Measurements from ENCODE around the gene EPSTI1. TPM values are rescaled to one million over a fixed set of nuclear protein-coding genes. Genes with fewer than 3 reads are reported as not detected.

Gene EPSTI1
- total RNA-seq, 1 donor from 2014 or later, result 6.0 TPM

GRCh38 chr13:42925626-42926025 lies 66.4 kb downstream of the EPSTI1 start:
- Mint-ChIP-seq H3K27me3 (no peaks in the 10 kb centered on the region), H3K4me3 (ENCODE audit: low read depth) (no peak overlapping the region), H3K27ac (no peak overlapping the region), H3K36me3 (ENCODE audit: insufficient read depth) (no peaks in the 10 kb centered on the region), H3K4me1 (ENCODE audit: low read depth) (peaks cover 4% of the 10 kb centered on the region), H3K9me3 (ENCODE audit: low read depth) (peaks cover 4% of the 10 kb centered on the region)
- TF ChIP-seq CTCF (IDR thresholded peaks at IDR 0.05; ENCODE audit: unreplicated experiment), result no peak
- DNase-seq (ENCODE audit: low spot score, unreplicated experiment), result no peak

GRCh38 chr13:42924344-42924743 lies 67.7 kb downstream of the EPSTI1 start:
- Mint-ChIP-seq H3K27me3 (no peaks in the 10 kb centered on the region), H3K9me3 (ENCODE audit: low read depth) (peaks cover 4% of the 10 kb centered on the region), H3K4me3 (ENCODE audit: low read depth) (no peak overlapping the region)

GRCh38 chr13:42907745-42908144 lies 84.3 kb downstream of the EPSTI1 start:
- no peak for DNase-seq (ENCODE audit: low spot score, unreplicated experiment)
- peaks cover 2% of the 10 kb centered on the region for H3K4me1 Mint-ChIP-seq (ENCODE audit: low read depth)
- H3K4me3 Mint-ChIP-seq (ENCODE audit: low read depth), result no peak overlapping the region
- H3K9me3 Mint-ChIP-seq (ENCODE audit: low read depth), result no peaks in the 10 kb centered on the region
- no peaks in the 10 kb centered on the region for H3K27me3 Mint-ChIP-seq
- no peak for TF ChIP-seq CTCF (IDR thresholded peaks at IDR 0.05; ENCODE audit: unreplicated experiment)
- no peaks in the 10 kb centered on the region for H3K36me3 Mint-ChIP-seq (ENCODE audit: insufficient read depth)
- H3K27ac Mint-ChIP-seq, result no peak overlapping the region

More at GRCh38 chr13:42924344-42924743, 67.7 kb downstream of the EPSTI1 start:
- no peak for DNase-seq (ENCODE audit: low spot score, unreplicated experiment)
- Mint-ChIP-seq H3K36me3 (ENCODE audit: insufficient read depth) (no peaks in the 10 kb centered on the region), H3K27ac (no peak overlapping the region), H3K4me1 (ENCODE audit: low read depth) (peaks cover 4% of the 10 kb centered on the region)
- TF ChIP-seq CTCF (IDR thresholded peaks at IDR 0.05; ENCODE audit: unreplicated experiment), result no peak

GRCh38 chr13:42906257-42906656 lies 85.8 kb downstream of the EPSTI1 start:
- no peaks in the 10 kb centered on the region for H3K27me3 Mint-ChIP-seq
- H3K4me3 Mint-ChIP-seq (ENCODE audit: low read depth), result no peak overlapping the region
- H3K9me3 Mint-ChIP-seq (ENCODE audit: low read depth), result no peaks in the 10 kb centered on the region
- DNase-seq (ENCODE audit: low spot score, unreplicated experiment), result no peak
- H3K4me1 Mint-ChIP-seq (ENCODE audit: low read depth), result peaks cover 2% of the 10 kb centered on the region
- no peak overlapping the region for H3K27ac Mint-ChIP-seq
- H3K36me3 Mint-ChIP-seq (ENCODE audit: insufficient read depth), result no peaks in the 10 kb centered on the region
- no peak for TF ChIP-seq CTCF (IDR thresholded peaks at IDR 0.05; ENCODE audit: unreplicated experiment)

- TF ChIP-seq CTCF (IDR thresholded peaks at IDR 0.05; ENCODE audit: unreplicated experiment), result no peak
- H3K36me3 Mint-ChIP-seq (ENCODE audit: insufficient read depth), result no peaks in the 10 kb centered on the region
- no peaks in the 10 kb centered on the region for H3K27me3 Mint-ChIP-seq
- H3K27ac Mint-ChIP-seq, result no peak overlapping the region
- DNase-seq (ENCODE audit: low spot score, unreplicated experiment), result no peak
- no peak overlapping the region for H3K4me3 Mint-ChIP-seq (ENCODE audit: low read depth)
- peaks cover 2% of the 10 kb centered on the region for H3K4me1 Mint-ChIP-seq (ENCODE audit: low read depth)
- H3K9me3 Mint-ChIP-seq (ENCODE audit: low read depth), result no peaks in the 10 kb centered on the region
Observed at GRCh38 chr13:42905579-42905978, 86.5 kb downstream of the EPSTI1 start.

All from progenitor cell of endocrine pancreas (in vitro differentiated cells).